Esophagus (tissue), 2 donors: Measurements from ENCODE around the gene ETV7. TPM values are rescaled to one million over a fixed set of nuclear protein-coding genes. Genes with fewer than 3 reads are reported as not detected.

Experiments used
- H3K27ac ChIP-seq, 2 donors: one replicate each; pipeline ENCODE4 v1.5.1; 2013; ENCODE audit warnings: low read depth in 2 of 2, mild to moderate bottlenecking in 2 of 2, inconsistent platforms in 1 of 2, low read length in 1 of 2, moderate library complexity in 1 of 2
- H3K27me3 ChIP-seq, 2 donors: one replicate each; pipeline ENCODE4 v1.6.1; 2013; ENCODE audit warnings: low read length in 2 of 2, control low read depth in 1 of 2, mild to moderate bottlenecking in 1 of 2; ENCODE audit not compliant: insufficient read depth in 2 of 2, control insufficient read depth in 1 of 2
- H3K36me3 ChIP-seq, 2 donors: one replicate each; pipeline ENCODE4 v1.6.1; 2013; ENCODE audit warnings: low read length in 1 of 2; ENCODE audit not compliant: control insufficient read depth in 2 of 2, insufficient read depth in 2 of 2
- H3K4me1 ChIP-seq, 2 donors: one replicate each; pipeline ENCODE4 v1.6.1; 2013; ENCODE audit warnings: low read length in 1 of 2; ENCODE audit not compliant: control insufficient read depth in 2 of 2, insufficient read depth in 2 of 2
- H3K4me3 ChIP-seq, 2 donors: one replicate each; pipeline ENCODE4 v1.5.1; 2013; ENCODE audit warnings: low read length in 2 of 2, mild to moderate bottlenecking in 2 of 2, low read depth in 1 of 2, moderate library complexity in 1 of 2
- H3K9me3 ChIP-seq, 2 donors: one replicate each; pipeline ENCODE4 v1.6.1; 2013; ENCODE audit warnings: mild to moderate bottlenecking in 2 of 2, low read depth in 1 of 2, low read length in 1 of 2, moderate library complexity in 1 of 2; ENCODE audit not compliant: control insufficient read depth in 2 of 2, insufficient read depth in 1 of 2
- WGBS, 2 donors: extraction: QIAGEN DNeasy Blood & Tissue Kit; methylation state at CpG; one replicate each; pipeline ENCODE4 v1.1.7; 2013; 5-methylcytosine and 5-hydroxymethylcytosine counted together
- polyA plus RNA-seq, 2 donors: library from polyadenylated mRNA; stranded (reverse); fragments of 200-250 nt; gene quantifications; one replicate each; pipeline ENCODE4 v1.2.3, GENCODE V29; 2013
- donor health status: healthy with polysubstance abuse.
- donor health status: Bipolar disorder and iron deficiency.

ETV7 gene
- polyA plus RNA-seq, 2 donors, result 2.1 to 3.3 TPM

GRCh38 chr6:36360241-36361054, 27.0 kb downstream of the ETV7 start:
- Histone ChIP-seq H3K4me3 (no peak overlapping the region), H3K4me1 (no peaks in the 10 kb centered on the region), H3K9me3 (no peaks in the 10 kb centered on the region), H3K27ac (no peak overlapping the region), H3K36me3 (no peaks in the 10 kb centered on the region), H3K27me3 (no peaks in the 10 kb centered on the region)
- WGBS, 2 donors, result 22 to 24% methylated on average over 10 of the region's 10 CpGs

DNA sequence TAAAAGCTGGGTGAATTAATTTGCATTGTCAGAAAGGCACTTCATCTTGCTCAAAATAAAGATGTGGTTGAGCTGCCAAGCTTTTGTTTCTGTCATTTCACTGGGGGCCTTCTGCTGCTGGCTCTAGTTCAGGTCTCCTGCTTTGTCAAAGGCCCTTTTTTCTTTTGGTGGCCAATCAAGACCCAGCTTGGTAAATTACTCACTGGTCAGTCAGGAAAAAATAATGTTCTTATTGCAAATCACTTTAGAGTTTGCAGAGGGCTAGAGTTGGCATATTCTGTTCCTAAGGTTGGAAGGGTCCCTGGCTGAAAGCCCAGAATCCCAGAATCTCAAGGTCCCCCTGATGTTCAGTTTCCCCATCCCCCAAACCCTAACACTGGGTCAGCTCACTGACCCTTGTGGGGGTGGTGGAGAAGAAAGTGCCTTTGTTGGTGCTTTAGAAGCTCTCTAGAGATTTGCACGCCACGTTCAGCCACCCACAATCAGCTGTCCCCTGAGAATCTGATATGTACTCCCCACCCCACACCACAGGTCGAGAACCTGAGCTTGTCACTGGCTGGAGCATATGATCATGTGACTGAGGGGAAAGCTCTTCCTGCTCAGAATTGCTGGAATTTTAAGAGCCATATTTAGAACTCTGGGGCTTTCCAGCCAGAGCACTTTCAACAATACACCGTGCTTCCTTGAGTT, 29.1 kb downstream of the ETV7 start:
- WGBS, 2 donors, result 51 to 61% methylated on average over 4 of the region's 4 CpGs
- no peaks in the 10 kb centered on the region for H3K4me1 ChIP-seq
- H3K27ac ChIP-seq, result no peak overlapping the region
- H3K9me3 ChIP-seq, result no peaks in the 10 kb centered on the region
- no peaks in the 10 kb centered on the region for H3K27me3 ChIP-seq
- H3K36me3 ChIP-seq, result no peaks in the 10 kb centered on the region
- no peak overlapping the region for H3K4me3 ChIP-seq

DNA sequence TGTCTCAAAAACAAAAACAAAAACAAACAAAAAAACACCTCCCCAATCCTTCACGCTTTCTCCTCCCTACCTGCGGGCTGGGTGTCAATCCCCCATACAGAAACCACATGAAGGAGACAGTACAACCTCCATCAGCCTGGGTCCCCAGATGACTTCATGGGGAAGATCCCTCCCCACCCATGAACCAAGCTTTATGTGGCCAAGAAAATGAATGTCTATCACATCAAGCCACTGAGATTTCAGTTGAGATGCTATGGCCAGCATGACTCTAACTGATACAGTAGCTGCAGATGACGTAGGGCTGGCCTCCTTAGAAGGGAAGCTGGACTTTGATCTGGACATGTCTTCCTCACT, 29.6 kb downstream of the ETV7 start:
- Histone ChIP-seq H3K4me3 (no peak overlapping the region), H3K27ac (no peak overlapping the region), H3K4me1 (no peaks in the 10 kb centered on the region), H3K27me3 (no peaks in the 10 kb centered on the region), H3K36me3 (no peaks in the 10 kb centered on the region), H3K9me3 (no peaks in the 10 kb centered on the region)
- 73 to 84% methylated on average over 3 of the region's 3 CpGs for WGBS, 2 donors

- 73 to 76% methylated on average over 4 of the region's 4 CpGs for WGBS, 2 donors
- H3K27ac ChIP-seq, result no peak overlapping the region
Measured at GRCh38 chr6:36355819-36356218, 31.6 kb downstream of the ETV7 start.

GRCh38 chr6:36353411-36353915, 34.0 kb downstream of the ETV7 start:
- peaks cover 0 to 1% of the 10 kb centered on the region in 2 donors for H3K4me1 ChIP-seq
- H3K27me3 ChIP-seq, result no peaks in the 10 kb centered on the region
- H3K9me3 ChIP-seq, result no peaks in the 10 kb centered on the region
- no peaks in the 10 kb centered on the region for H3K36me3 ChIP-seq
- 56 to 77% methylated on average over 4 of the region's 4 CpGs for whole genome bisulfite sequencing, 2 donors
- no peak overlapping the region for H3K27ac ChIP-seq
- no peak overlapping the region for H3K4me3 ChIP-seq

More at GRCh38 chr6:36355819-36356218, 31.6 kb downstream of the ETV7 start:
- Histone ChIP-seq H3K36me3 (no peaks in the 10 kb centered on the region), H3K4me1 (no peaks in the 10 kb centered on the region), H3K27me3 (no peaks in the 10 kb centered on the region), H3K4me3 (no peak overlapping the region), H3K9me3 (no peaks in the 10 kb centered on the region)

- Histone ChIP-seq H3K9me3 (no peaks in the 10 kb centered on the region), H3K27ac (no peak overlapping the region), H3K4me3 (no peak overlapping the region), H3K36me3 (no peaks in the 10 kb centered on the region), H3K27me3 (no peaks in the 10 kb centered on the region), H3K4me1 (peaks cover 0 to 1% of the 10 kb centered on the region in 2 donors)
- 87% methylated on average over 8 of the region's 8 CpGs for WGBS, 2 donors
Measured at GRCh38 chr6:36352477-36353157, 34.9 kb downstream of the ETV7 start.

GRCh38 chr6:36350681-36351571, 36.5 kb downstream of the ETV7 start:
- 70 to 77% methylated on average over 15 of the region's 15 CpGs for WGBS, 2 donors
- H3K27ac ChIP-seq, result no peak overlapping the region
- peaks cover 0 to 1% of the 10 kb centered on the region in 2 donors for H3K4me1 ChIP-seq

GRCh38 chr6:36350082-36350481, 37.4 kb downstream of the ETV7 start:
- no peak overlapping the region for H3K4me3 ChIP-seq
- no peaks in the 10 kb centered on the region for H3K36me3 ChIP-seq
- no peaks in the 10 kb centered on the region for H3K9me3 ChIP-seq
- no peaks in the 10 kb centered on the region for H3K27me3 ChIP-seq
- H3K4me1 ChIP-seq, result peaks cover 0 to 5% of the 10 kb centered on the region in 2 donors
- WGBS, 2 donors, result 72 to 75% methylated on average over 4 of the region's 4 CpGs
- H3K27ac ChIP-seq, result no peak overlapping the region

More at GRCh38 chr6:36350681-36351571, 36.5 kb downstream of the ETV7 start:
- H3K36me3 ChIP-seq, result no peaks in the 10 kb centered on the region
- no peaks in the 10 kb centered on the region for H3K27me3 ChIP-seq
- H3K9me3 ChIP-seq, result no peaks in the 10 kb centered on the region
- H3K4me3 ChIP-seq, result no peak overlapping the region

DNA sequence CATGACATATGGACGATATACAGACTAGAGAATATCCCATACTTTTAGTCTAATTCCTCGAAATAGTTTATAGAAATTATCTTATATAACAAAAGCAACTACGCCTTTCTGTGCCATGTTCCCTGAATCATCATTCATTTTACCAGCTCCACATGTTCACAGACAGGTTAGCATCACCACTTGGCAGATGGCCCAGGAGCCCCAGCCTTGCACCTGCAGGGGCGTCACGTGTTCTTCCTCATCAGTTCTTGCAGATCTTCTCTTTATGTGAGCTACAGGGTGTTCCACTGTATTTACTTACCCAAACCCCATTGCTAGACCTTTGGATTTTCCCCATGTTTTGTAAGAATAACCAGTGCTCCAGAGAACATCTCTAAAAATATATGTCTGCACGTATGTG, 38.2 kb downstream of the ETV7 start:
- H3K4me3 ChIP-seq, result no peak overlapping the region
- H3K9me3 ChIP-seq, result no peaks in the 10 kb centered on the region
- H3K27me3 ChIP-seq, result no peaks in the 10 kb centered on the region
- no peak overlapping the region for H3K27ac ChIP-seq
- peaks cover 0 to 9% of the 10 kb centered on the region in 2 donors for H3K4me1 ChIP-seq
- H3K36me3 ChIP-seq, result no peaks in the 10 kb centered on the region
- WGBS, 2 donors, result 49 to 64% methylated on average over 6 of the region's 6 CpGs
